HG03095 (cell line): Measurements from ENCODE around the gene RABAC1.
"Not testable (repeated sequence)": the region's sequence is repeated elsewhere in the genome, so short reads cannot be mapped to it uniquely, and the experiment has no call there.

Experiments
- ATAC-seq: cut with Tn5 transposase; IDR thresholded peaks from one replicate; pipeline ENCODE4 v1.9.1; 2021; ENCODE audit warnings: moderate library complexity; ENCODE audit not compliant: unreplicated experiment

Gene RABAC1

DNA sequence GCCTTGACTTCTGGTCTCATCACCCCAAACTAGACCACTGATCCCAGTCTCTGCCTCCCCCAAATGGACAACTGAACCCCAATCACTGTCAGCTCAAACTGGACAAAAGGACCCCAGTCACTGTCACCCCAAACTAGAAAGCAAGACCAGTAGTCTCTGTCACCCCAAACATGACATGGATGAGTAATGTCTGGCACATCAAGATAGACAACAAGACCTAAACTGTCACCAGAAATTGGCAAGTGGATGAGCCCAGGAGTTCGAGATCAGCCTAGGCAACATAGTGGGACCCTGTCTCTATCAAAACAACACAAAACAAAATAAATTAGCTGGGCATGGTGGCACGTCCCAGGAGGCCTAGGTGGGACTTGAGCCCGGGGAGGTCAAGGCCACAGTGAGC, 12.0 kb downstream of the RABAC1 start:
- no peak for ATAC-seq

DNA sequence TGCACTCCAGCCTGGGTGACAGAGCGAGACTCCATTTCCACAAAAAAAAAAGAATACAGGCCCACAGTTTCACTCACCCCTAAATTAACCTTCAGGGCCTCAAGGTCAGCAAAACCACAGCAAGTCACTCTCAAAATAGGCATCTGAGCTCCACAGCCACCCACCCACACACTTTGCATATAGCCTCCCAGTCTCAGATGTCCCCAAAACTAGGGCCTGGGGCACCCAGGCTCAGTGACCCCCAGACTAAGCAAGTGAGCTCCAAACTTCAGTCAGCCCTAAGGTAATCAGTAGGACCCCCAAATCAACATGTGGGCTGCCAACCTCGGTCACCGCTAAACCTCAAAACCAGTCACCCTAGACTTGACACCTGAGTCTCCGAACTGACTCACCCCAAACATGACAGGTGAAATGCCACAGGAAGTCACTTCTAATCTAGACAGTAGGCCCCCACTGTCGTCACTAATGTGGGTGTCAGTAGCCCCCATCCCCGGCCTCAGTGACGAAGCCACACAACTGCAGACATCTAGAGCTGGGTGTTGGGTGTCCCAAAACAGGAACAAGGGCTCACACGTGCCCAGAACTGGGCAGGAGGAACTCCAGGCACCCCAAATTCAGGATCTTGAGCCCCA, 13.9 kb downstream of the RABAC1 start:
- ATAC-seq, result peak; percentile 69

DNA sequence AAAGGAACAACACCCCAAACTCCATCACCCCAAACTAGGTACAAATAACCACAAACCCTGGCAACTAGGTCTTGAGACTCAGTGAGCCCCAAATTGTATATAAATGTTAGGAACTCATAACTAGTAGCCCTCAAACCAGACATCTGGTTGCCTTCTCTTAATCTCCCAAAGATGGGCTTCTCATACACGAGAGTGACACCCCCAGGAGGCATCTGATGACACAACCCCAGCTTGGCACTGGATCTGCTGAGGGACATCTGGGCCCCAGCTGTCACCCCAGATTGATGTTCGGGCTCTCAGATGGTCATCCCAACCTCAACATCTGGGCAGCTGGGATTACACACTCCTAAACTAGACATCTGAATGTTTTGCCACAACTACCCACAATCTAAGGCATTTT, 14.8 kb downstream of the RABAC1 start:
- no peak for ATAC-seq

DNA sequence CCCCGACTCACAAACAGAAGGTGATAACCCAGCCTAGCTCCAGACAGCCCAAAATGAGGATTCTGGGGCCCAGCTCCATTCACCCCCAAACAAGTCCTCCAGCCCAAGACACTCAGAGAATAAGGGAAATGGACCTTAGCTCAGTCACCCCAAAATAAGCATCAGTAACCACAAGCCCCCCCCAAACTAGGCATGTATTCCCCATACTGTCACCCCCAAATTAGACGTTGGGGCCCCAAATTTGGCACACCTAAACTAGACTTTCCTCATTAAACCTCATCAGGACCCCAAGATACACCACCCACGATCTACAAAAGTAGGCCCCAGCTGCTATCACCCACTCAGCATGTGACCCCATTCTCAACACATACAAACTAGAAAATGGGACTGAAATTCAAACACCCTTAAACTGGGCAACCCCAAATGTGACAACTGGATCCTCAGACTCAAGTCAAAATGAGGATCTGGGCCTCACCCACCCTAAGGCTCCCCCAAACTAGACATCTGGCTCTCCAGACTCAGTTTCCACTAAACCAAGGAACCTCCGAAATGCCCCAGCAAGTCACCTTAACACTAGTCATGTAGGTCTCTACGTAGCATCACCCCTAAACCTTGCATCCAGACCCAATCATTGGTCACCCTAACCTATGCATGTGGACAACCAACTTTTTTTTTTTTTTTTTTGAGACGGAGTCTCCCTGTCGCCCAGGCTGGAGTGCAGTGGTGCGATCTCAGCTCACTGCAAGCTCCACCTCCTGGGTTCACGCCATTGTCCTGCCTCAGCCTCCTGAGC, 17.5 kb downstream of the RABAC1 start:
- no peak for ATAC-seq

DNA sequence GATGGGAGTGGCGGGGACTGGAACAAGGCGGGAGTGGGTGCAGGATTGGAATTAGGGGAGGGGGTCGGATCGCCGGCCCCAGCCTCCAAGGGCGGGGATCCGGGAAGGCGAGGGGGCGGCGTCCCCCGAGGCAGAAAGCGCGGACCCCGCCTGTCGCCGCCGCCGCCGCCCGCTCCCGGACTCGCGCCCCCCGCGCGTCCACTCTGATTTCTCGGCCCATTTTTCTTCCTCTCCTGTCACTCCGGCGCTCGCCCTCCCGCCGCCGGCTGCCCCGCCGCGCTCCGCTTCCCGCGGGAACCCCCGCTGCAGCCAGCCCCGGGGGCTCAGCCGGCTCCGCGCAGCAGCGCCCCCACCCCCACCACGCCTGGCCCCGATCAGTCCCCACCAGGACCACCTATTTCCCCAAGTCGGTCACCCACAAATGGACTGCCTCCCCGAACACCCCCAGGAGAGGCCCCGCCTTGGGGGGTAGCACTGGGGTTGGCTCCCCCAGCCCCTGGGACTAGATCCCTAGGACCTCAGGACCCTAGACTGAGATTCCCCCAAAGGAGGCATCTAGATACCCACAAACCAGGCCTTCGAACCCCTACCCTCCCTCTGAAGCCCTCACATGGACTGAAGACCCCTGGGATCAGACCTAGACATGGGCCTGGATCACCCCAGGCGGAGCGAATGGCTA, 18.3 kb downstream of the RABAC1 start:
- ATAC-seq, result no peak

DNA sequence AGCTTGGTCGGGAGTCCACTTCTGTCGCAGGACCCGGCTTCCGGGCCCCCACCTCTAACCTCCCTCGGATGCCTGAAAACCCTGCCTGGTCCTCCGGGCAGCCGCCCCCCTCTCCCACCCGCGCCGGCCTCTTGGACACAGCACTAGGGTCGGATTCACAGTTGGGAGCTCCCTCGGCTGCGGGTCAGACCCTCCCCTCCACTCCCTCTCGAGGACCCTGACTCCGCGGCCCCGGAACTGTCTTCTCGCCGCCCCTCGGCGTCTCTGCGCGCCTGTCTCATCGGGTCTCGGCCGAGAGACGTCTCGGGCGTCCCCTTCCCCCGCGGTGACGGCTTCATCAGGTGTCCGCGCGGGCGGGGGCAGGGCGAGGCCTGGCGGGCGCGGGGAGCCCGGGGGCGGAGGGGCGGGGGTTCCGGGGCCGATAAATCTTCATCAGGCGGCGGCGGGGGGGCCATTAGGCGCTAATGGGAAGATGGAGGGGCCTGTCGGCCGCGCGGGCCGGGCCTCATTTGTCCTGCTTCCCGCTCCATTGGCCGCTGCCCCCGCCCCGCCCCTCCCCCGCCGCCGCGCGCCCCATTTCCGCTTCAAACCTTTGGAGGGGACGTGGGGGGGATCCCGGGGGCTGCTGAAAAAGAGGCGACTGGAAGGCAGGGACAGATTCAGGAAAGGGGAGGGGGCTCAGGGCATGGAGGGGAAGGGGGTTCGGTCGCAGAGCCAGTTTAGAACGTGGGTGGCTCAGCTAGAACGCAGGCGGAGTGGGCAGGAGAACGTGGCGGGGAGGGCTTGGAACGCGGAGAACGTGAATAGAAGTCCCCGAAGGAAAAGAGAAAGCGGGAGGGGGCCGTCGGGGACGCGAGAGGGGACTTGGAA, 19.0 kb downstream of the RABAC1 start:
- ATAC-seq, result no peak

DNA sequence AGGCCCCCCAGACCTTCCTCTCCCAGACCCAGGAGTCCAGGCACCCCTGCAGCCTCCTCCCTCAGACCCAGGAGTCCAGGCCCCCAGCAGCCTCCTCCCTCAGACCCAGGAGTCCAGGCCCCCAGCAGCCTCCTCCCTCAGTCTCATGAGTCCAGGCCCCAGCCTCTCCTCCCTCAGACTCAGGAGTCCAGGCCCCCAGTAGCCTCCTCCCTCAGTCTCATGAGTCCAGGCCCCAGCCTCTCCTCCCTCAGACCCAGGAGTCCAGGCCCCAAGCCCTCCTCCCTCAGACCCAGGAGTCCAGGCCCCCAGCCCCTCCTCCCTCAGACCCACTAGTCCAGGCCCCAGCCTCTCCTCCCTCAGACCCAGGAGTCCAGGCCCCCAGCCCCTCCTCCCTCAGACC, 19.9 kb downstream of the RABAC1 start:
- not testable (repeated sequence) for ATAC-seq

DNA sequence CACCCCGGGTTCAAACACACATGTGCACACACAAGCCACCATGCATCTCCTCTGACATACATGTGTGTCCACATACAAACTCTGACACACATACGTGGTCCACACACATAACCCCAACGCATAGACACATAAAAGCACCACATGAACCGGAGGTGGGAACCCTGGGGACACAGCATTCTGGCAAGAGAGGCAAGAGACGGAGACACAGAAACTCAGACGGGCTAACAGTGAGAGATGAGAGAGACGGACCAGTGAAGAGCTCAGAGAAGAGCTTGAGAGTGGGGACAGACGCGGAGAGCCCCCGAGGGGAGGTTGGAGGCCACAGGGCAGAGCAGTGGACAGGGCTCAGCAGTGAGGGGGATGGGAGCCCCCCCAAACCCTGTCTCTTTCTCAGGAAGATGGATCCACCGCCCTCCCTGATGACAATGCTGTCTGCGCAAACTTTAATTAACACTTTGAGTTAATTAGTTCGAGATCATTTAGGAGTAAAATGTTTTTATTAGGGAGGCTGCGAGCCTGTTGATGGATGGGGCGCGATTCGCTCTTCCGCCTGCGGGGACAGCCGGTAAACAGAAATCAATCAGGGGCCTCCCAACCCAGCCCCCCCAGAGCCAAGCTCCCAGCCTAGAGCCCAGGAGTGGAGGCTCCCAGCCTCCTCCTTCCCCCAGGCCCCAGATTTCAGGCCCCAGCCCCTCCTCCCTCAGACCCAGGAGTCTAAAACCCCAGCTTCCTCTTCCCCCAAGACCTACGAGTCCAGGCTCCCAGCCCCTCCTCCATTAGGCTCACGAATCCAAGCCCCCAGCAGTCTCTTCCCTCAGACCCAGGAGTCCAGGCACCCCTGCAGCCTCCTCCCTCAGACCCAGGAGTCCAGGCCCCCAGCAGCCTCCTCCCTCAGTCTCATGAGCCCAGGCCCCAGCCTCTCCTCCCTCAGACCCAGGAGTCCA, 21.3 kb downstream of the RABAC1 start:
- no peak for ATAC-seq

DNA sequence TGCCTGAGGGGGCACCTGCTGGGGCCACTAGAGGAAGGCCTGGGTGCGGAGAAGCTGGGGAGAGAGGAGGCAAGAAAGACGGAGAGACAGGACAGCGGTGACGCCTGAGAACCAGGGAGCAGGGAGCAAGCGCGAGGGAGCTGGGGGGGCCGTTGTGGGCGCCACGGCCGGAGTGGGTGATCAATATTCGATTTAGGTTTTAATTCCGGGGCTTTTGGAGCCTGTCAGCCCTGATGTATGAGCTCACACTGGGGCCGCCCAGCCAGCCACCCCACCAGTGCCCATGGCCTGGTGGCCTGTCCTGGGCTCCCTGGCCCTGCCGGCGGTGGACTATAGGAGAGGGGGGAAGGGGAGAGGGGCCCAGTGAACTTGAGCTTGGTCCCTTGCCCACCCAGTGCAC, 22.2 kb downstream of the RABAC1 start:
- no peak for ATAC-seq

DNA sequence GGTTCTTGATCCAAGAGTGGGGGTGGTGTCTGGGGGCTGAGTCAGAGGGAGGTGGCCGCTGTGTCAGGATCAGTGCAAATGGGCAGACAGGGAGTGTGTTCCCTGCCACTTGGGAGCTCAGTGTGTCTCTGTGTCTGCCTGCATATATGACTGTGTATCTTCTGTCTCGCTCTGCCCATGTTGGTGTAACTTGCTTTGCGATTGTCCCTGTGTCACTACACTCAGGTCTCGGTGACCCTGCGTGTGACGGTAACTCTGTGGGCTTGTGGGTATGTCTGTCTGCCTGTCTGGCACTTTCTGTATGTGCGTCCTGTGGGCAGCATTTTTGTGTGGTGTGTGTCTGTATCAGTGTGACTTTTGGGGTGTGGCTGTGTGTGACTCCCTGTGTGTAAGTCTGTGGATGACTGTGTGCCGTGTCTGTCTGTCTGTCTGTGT, 22.7 kb downstream of the RABAC1 start:
- no peak for ATAC-seq

DNA sequence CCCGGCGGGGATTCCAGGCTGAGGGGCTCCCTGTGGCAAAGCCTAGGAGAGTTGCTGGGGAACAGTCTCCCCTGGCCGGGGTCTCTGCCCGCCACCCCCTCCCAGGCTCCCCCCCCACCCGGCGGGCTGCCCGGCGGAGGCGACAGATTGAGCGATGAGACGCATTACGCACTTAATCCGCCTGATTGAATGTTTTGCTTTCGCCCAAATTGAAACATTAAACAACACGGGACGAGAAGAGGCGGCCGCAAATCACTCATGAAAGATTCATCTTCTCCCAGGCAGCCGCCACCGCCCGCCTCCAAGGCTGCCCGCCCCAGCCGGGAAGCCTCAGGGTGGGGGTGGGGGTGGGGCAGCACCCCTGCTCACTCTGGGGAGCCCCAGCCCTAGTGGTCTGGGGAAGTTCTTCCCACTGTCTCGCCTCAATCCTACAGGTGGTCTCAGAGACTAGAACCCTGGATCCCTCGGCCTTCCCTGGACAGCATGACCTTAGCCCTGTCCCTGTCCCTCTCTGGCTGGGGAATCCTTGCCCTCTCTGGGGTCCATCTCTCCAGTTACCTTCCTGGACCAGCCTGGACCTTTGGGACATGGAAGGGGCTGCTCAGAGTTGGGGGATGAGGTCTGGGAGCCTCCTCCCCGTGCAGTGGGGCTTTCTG, 23.2 kb downstream of the RABAC1 start:
- ATAC-seq, result no peak

DNA sequence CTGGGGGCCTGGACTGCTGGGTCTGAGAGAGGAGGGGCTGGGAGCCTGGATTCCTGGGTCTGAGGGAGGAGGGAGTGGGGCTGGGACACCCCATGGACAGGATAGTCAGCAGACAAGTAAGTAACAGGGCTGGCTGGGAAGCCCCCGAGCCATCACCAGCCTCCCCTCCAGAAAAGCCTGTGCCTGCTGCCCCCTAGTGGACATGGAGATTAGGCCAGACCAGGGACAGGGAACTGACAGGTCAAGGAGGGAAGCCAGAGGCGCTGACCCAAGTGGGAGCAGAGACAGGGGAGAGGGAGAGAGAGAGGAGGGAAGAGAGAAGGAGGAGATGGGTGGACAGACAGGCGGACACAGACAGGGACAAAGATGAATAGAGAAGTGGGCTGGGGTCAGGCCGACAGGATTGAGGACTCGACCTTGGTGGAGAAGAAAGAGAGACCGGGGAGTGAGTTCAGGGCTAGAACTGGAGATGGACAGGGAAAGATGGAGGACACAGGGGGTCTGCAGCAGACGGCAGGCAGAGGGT, 24.2 kb downstream of the RABAC1 start:
- no peak for ATAC-seq

DNA sequence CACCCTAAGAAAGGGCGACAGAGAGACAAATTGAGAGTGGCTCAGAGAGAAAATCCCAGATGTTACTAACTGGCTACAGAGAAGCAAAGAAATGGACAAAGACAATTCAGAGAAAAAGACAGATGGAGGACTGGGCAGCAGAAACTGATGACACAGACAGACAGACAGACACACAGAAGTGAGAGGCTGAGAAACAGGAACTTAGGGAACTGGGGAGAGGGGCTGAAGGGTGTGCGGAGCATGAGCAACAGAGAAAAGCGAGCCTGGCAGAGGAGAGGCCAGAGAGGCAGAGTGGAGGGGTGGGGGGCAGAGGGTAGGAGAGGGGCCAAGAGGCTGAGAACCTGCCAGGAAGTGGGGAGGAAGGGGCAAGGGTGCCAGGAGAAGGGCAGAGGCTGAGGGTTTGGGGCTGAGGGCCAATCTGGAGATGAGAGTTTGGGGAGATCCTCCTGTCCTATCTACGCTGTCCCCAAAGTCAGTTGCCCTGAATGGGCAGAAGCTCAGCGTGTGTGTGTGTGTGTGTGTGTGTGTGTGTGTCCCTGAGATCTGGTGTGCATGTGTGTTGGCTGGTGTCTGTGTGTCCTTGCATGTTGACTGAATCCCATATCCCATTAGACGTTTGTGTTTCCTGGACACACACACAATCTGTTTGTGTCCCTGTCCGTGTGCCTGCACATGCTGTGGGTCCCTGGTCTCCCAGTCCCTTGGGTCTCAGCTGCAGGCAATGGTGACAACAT, 25.3 kb downstream of the RABAC1 start:
- no peak for ATAC-seq

DNA sequence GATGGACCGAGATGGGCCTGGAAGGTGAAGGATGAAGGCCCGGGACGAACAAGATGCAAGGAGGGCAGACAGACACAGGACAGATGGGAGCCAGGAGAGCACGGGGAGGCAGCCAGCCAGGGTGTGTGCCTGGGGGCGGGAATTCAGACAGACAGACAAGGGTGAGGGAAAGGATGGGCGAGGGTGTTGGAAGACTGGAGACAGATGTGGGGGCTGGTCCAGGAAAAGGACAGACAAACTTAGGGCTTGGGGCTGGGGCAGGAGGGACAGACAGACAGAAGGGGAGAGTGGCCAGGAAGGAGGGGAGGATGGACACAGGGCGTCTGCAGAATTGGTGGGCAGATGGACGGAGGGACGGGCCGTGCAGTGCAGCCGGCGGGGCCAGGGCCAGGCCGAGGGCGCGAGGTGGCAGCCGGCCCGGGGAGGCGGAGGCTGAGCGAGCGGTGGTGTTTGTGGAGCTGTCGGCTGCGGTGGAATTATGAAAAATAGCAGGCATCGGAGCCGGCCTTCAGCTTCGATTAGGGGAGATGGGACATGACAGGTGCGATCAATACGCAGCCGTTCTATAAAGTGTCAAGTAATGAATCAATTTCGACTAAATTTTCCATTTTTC, 26.3 kb downstream of the RABAC1 start:
- ATAC-seq, result no peak

DNA sequence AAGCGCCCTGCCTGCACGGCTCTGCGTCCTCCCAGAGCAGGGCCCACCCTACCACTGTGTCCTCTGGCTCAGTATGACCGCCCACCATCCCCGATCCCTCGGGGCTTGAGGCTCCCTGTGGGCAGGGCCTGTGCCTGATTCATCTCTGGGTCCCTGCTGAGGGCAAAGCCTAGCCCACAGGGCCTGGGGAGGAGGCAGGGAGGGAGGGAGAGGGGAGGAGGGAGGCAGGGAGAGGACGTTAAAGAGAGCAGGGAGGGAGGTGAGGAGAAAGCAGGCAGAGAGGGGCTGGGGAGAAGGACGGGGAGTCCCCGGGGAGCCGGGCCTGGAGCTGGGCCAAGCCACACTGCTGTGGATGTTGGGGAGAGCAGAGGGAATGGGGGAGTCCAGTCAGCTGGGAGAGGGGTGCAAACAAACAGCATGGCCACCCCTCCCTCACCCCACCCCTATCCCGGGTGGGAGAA, 26.8 kb downstream of the RABAC1 start:
- no peak for ATAC-seq

DNA sequence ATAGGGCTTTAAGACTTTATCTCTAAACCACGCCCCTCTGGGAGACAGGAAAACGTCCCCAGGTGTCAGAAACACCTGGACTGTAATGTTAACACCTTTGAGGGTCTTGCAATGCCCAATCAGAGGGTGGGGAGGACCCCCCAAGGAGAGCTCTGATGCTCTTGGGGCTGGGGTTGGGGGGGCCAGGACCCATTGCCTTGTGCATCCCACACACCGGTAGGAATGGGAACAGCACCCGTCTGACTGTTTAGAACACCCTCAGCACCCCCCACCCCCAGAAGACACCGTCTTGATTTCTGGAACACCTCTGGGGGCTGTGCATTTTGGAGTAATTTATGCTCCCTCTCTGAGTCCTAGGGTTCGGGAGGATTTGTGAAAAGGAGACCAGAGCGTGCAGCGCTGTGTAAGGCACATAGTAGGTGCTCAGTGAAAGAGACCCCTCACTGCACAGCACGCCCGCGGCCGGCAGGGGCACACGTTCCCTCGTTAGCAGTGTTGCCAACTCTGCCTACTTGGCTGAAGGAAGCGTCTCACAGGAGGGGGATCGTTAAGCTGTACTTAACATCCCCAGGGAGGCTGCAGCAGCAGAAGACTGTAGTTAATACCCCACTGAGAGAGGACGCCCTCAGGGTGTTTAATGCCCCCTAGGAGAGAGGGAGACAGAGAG, 28.1 kb downstream of the RABAC1 start:
- ATAC-seq, result no peak

DNA sequence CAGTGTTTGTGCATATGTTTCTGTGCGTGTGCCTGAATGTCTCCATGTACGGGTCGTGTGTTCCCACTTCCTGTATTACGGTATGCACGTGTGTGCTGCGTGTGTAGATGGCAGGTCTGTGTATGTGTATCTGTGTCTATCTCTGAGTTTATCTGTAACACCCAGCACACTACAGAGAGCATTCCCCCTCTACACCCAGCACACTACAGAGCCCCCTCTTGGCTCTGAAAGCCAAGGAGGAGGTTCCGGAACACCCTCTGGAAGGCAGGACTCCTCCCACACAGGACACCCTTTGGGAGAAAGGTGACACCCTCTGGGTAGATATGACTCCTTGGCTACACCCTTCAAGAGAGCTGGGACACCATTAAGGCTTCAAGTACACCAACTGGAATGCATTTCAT, 28.8 kb downstream of the RABAC1 start:
- ATAC-seq, result no peak
